Peyer's patch (tissue), 4 donors: ENCODE measurements around the gene BRINP2. TPM values are rescaled to one million over a fixed set of nuclear protein-coding genes. Genes with fewer than 3 reads are reported as not detected.

Experiments
- DNase-seq, 3 donors: peaks; one replicate each; pipeline ENCODE4 v3.0.0-alpha.2; 2017 to 2019
- H3K27ac ChIP-seq, 4 donors: fragments of 200-600 bp; sonication (generic); one replicate each; pipeline ENCODE4 v1.5.1; 2016 to 2019
- H3K27me3 ChIP-seq, 2 donors: fragments of 200-600 bp; sonication (generic); one replicate each; pipeline ENCODE4 v1.5.1; 2019
- H3K36me3 ChIP-seq, 3 donors: fragments of 200-600 bp; sonication (generic); one replicate each; pipeline ENCODE4 v1.5.1; 2016 to 2019
- H3K4me1 ChIP-seq, 4 donors: fragments of 200-600 bp; sonication (generic); one replicate each; pipeline ENCODE4 v1.5.1; 2016 to 2019
- H3K4me3 ChIP-seq, 4 donors: fragments of 200-600 bp; sonication (generic); 1 replicate in 3 of 4; 2 replicates in 1 of 4; pipeline ENCODE4 v1.5.1; 2016 to 2019; ENCODE audit warnings: mild to moderate bottlenecking in 1 of 4
- H3K9me3 ChIP-seq, 4 donors: fragments of 200-600 bp; sonication (generic); one replicate each; pipeline ENCODE4 v1.5.1; 2016 to 2019; ENCODE audit warnings: mild to moderate bottlenecking in 1 of 4
- CTCF ChIP-seq, 6 experiments: fragments of 450-650 bp in 4 of 6; fragments of 200-600 bp in 2 of 6; sonication (generic) in 1 of 6; IDR thresholded peaks; one replicate each; pipeline ENCODE4 v1.5.1; 2017 to 2019; ENCODE audit warnings: antibody characterized with exemption in 6 of 6, mild to moderate bottlenecking in 3 of 6, moderate library complexity in 1 of 6
- POLR2A ChIP-seq, 2 donors: fragments of 450-650 bp; IDR thresholded peaks; one replicate each; pipeline ENCODE4 v1.5.1; 2017; ENCODE audit warnings: antibody characterized with exemption in 2 of 2, mild to moderate bottlenecking in 2 of 2, moderate library complexity in 2 of 2
- total RNA-seq, 4 donors: library from RNA; depleted of rRNA; stranded (reverse); fragments of >200 nt; gene quantifications; one replicate each; pipeline ENCODE4 v1.1.0, GENCODE V29; 2016

BRINP2 gene
- total RNA-seq, 4 donors from 2014 or later: not detected

- no peak for TF ChIP-seq CTCF (IDR thresholded peaks at IDR 0.05)
- no peak for TF ChIP-seq POLR2A (IDR thresholded peaks at IDR 0.05)
- DNase-seq: no peak
- no peaks in the 10 kb centered on the region for H3K9me3 ChIP-seq
These were observed 59.0 kb downstream of the BRINP2 start for GRCh38 chr1:177229781-177230180.

DNA sequence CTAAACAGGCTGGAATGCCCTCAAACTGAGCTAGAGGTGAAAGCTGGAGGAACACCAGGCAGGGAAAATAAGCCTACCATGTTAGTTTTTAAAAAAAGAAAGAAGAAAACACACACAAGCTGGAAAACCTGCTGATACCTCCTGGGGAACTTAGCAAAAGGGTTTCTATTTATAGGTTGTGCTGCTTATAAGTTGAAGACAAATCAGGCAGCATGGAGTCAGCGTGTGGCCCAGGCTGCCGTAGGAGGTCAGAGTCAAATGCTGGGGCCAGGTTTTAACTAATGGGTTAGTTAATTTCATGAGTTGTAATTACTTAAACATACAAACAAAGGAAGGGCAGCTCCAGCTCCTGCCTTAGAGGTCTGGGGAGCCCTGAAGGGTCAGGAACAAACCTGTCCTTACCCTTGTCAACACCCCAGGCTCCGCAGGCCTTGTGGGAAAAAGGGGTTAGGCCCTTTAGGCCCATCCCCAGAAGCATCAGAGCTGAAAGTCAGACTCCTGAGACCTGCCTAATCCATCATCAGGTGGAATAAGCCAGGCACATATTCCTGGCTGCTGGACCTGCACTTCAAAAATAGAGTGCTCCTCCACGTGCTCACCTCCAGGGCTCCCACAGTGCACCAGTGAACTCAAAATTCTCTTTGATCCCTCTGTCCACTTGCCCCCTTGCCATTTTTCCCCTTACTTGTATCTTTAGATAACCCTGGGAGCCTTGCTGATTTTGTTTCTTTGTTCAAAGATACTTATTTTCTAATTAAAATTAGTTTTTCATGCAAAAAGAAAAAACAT, 59.7 kb downstream of the BRINP2 start:
- no peak for TF ChIP-seq CTCF (IDR thresholded peaks at IDR 0.05)
- no peak for TF ChIP-seq POLR2A (IDR thresholded peaks at IDR 0.05)
- H3K36me3 ChIP-seq: no peaks in the 10 kb centered on the region
- H3K9me3 ChIP-seq: no peaks in the 10 kb centered on the region
- no peak overlapping the region for H3K27ac ChIP-seq
- no peak for DNase-seq
- no peaks in the 10 kb centered on the region for H3K4me1 ChIP-seq
- H3K27me3 ChIP-seq: no peaks in the 10 kb centered on the region
- no peak overlapping the region for H3K4me3 ChIP-seq

More at GRCh38 chr1:177229781-177230180, 59.0 kb downstream of the BRINP2 start:
- H3K27ac ChIP-seq: no peak overlapping the region
- H3K36me3 ChIP-seq: no peaks in the 10 kb centered on the region
- H3K4me3 ChIP-seq: no peak overlapping the region
- H3K4me1 ChIP-seq: no peaks in the 10 kb centered on the region
- no peaks in the 10 kb centered on the region for H3K27me3 ChIP-seq

DNA sequence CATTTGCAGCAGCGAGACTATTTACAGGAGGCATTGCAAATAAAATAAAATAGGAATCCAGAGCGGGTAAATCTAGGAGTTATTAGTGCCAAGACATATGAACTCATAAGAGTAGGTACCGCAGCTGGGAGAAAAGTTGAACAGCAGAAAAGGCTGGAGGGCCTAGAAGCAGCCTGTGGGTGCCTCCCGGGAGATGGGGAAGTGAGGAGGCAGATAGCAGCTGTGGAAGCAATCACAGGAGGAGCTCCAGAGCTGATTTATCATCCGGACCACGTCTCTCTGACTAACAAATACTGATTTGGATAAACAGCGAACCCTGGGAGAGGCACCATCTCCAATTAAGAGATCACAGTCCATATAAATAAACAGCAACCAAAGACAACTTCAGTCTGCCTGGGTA, 64.6 kb downstream of the BRINP2 start:
- Histone ChIP-seq H3K9me3 (no peaks in the 10 kb centered on the region), H3K36me3 (no peaks in the 10 kb centered on the region), H3K4me3 (no peak overlapping the region), H3K27ac (no peak overlapping the region), H3K4me1 (no peaks in the 10 kb centered on the region), H3K27me3 (no peaks in the 10 kb centered on the region)
- TF ChIP-seq CTCF (IDR thresholded peaks at IDR 0.05): no peak
- no peak for TF ChIP-seq POLR2A (IDR thresholded peaks at IDR 0.05)
- DNase-seq: no peak

GRCh38 chr1:177236962-177237361, 66.2 kb downstream of the BRINP2 start:
- no peak for DNase-seq
- Histone ChIP-seq H3K36me3 (no peaks in the 10 kb centered on the region), H3K4me3 (no peak overlapping the region), H3K27ac (no peak overlapping the region), H3K4me1 (no peaks in the 10 kb centered on the region), H3K9me3 (no peaks in the 10 kb centered on the region), H3K27me3 (no peaks in the 10 kb centered on the region)
- no peak for TF ChIP-seq POLR2A (IDR thresholded peaks at IDR 0.05)
- no peak for TF ChIP-seq CTCF (IDR thresholded peaks at IDR 0.05)

GRCh38 chr1:177238967-177239366, 68.2 kb downstream of the BRINP2 start:
- Histone ChIP-seq H3K36me3 (no peaks in the 10 kb centered on the region), H3K4me3 (no peak overlapping the region), H3K9me3 (no peaks in the 10 kb centered on the region), H3K27me3 (no peaks in the 10 kb centered on the region), H3K4me1 (no peaks in the 10 kb centered on the region), H3K27ac (no peak overlapping the region)
- no peak for DNase-seq
- TF ChIP-seq POLR2A (IDR thresholded peaks at IDR 0.05) (no peak), CTCF (IDR thresholded peaks at IDR 0.05) (no peak)
